ENCODE results near the gene SLC46A1. TPM values are rescaled to one million over a fixed set of nuclear protein-coding genes. Genes with fewer than 3 reads are reported as not detected.

Gene SLC46A1
- total RNA-seq, 4 donors from 2014 or later: 10.8 to 15.6 (median 13.4) TPM

GRCh38 chr17:28425206-28425605 lies 19.2 kb upstream of the SLC46A1 start:
- WGBS, 2 donors: 86 to 88% methylated on average over 13 of the region's 13 CpGs
- no peak overlapping the region for H3K4me3 ChIP-seq (replicated peaks in 1 of 3)
- peaks cover 5 to 8% of the 10 kb centered on the region in 2 donors for H3K4me1 ChIP-seq
- no peaks in the 10 kb centered on the region for H3K27me3 ChIP-seq
- TF ChIP-seq POLR2A (IDR thresholded peaks at IDR 0.05) (no peak), CTCF (IDR thresholded peaks at IDR 0.05) (no peak)
- H3K9me3 ChIP-seq: no peaks in the 10 kb centered on the region
- H3K27ac ChIP-seq: no peak overlapping the region
- intact Hi-C loops (cut with DNase I): no loop called here
- no peaks in the 10 kb centered on the region for H3K36me3 ChIP-seq
- DNase-seq: no peak

- Histone ChIP-seq H3K4me3 (replicated peaks in 1 of 3) (no peak overlapping the region), H3K4me1 (peaks cover 5 to 8% of the 10 kb centered on the region in 2 donors), H3K27me3 (no peaks in the 10 kb centered on the region), H3K9me3 (no peaks in the 10 kb centered on the region), H3K36me3 (no peaks in the 10 kb centered on the region), H3K27ac (no peak overlapping the region)
- DNase-seq: peak; percentile 54
- TF ChIP-seq POLR2A (IDR thresholded peaks at IDR 0.05) (no peak), CTCF (IDR thresholded peaks at IDR 0.05) (no peak)
- intact Hi-C loops (cut with DNase I): no loop called here
- 34 to 43% methylated on average over 7 of the region's 7 CpGs for WGBS, 2 donors
These were observed 15.8 kb upstream of the SLC46A1 start for GRCh38 chr17:28421787-28422305.

- DNase-seq: peak; percentile 55 to 61
- Histone ChIP-seq H3K27ac (no peak overlapping the region), H3K9me3 (no peaks in the 10 kb centered on the region), H3K4me1 (peaks cover 4 to 5% of the 10 kb centered on the region in 2 donors), H3K4me3 (replicated peaks in 1 of 3) (no peak overlapping the region), H3K36me3 (no peaks in the 10 kb centered on the region), H3K27me3 (no peaks in the 10 kb centered on the region)
- intact Hi-C loops (cut with DNase I): no loop called here
- TF ChIP-seq CTCF (IDR thresholded peaks at IDR 0.05) (peak in 4 of 6 experiments; percentile 40 to 76 (median 46)), POLR2A (IDR thresholded peaks at IDR 0.05) (no peak)
- WGBS, 2 donors: 17 to 21% methylated on average over 13 of the region's 13 CpGs
These were observed 10.8 kb upstream of the SLC46A1 start for GRCh38 chr17:28416703-28417311.

- Histone ChIP-seq H3K36me3 (no peaks in the 10 kb centered on the region), H3K27me3 (no peaks in the 10 kb centered on the region), H3K9me3 (no peaks in the 10 kb centered on the region), H3K4me1 (no peaks in the 10 kb centered on the region), H3K27ac (no peak overlapping the region), H3K4me3 (replicated peaks in 1 of 3) (no peak overlapping the region)
- no peak for DNase-seq
- 94 to 100% methylated on average over 3 of the region's 3 CpGs for WGBS, 2 donors
- intact Hi-C loops (cut with DNase I): no loop called here
- no peak for TF ChIP-seq POLR2A (IDR thresholded peaks at IDR 0.05)
- TF ChIP-seq CTCF (IDR thresholded peaks at IDR 0.05): no peak
These were observed 9.9 kb upstream of the SLC46A1 start for GRCh38 chr17:28415886-28416285.

GRCh38 chr17:28413804-28414203 lies 7.8 kb upstream of the SLC46A1 start:
- no peaks in the 10 kb centered on the region for H3K27me3 ChIP-seq
- intact Hi-C loops (cut with DNase I): no loop called here
- no peak overlapping the region for H3K27ac ChIP-seq
- no peaks in the 10 kb centered on the region for H3K36me3 ChIP-seq
- no peaks in the 10 kb centered on the region for H3K9me3 ChIP-seq
- TF ChIP-seq CTCF (IDR thresholded peaks at IDR 0.05) (no peak), POLR2A (IDR thresholded peaks at IDR 0.05) (no peak)
- 61 to 70% methylated on average over 7 of the region's 7 CpGs for WGBS, 2 donors
- H3K4me1 ChIP-seq: no peaks in the 10 kb centered on the region
- no peak for DNase-seq
- no peak overlapping the region for H3K4me3 ChIP-seq (replicated peaks in 1 of 3)
